Endodermal cell (in vitro differentiated cells): ENCODE data around the gene DHX32. TPM values are rescaled to one million over a fixed set of nuclear protein-coding genes. Genes with fewer than 3 reads are reported as not detected.

ENCODE experiments used
- DNase-seq: peaks from one replicate; pipeline ENCODE4 v3.0.0-alpha.2; 2017
- H3K27ac ChIP-seq: 2 replicates; pipeline ENCODE4 v1.5.1; 2013; ENCODE audit warnings: mild to moderate bottlenecking, low read depth, low read length, moderate library complexity
- H3K27me3 ChIP-seq: 2 replicates; pipeline ENCODE4 v1.6.1; 2013; ENCODE audit warnings: mild to moderate bottlenecking, low read length, moderate library complexity; ENCODE audit not compliant: insufficient read depth, control insufficient read depth, poor library complexity, severe bottlenecking
- H3K36me3 ChIP-seq: 2 replicates; pipeline ENCODE4 v1.7.0; 2013; ENCODE audit warnings: mild to moderate bottlenecking, low read length, moderate library complexity; ENCODE audit not compliant: control insufficient read depth, insufficient read depth
- H3K4me1 ChIP-seq: one replicate; pipeline ENCODE4 v1.7.0; 2013; ENCODE audit warnings: low read length; ENCODE audit not compliant: control insufficient read depth, insufficient read depth
- H3K4me3 ChIP-seq: 2 replicates; pipeline ENCODE4 v1.5.1; 2013; ENCODE audit warnings: mild to moderate bottlenecking, low read length, moderate library complexity
- H3K9ac ChIP-seq: 2 replicates; pipeline ENCODE4 v1.6.1; 2013; ENCODE audit warnings: mild to moderate bottlenecking, low read length, moderate library complexity; ENCODE audit not compliant: poor library complexity, severe bottlenecking; ENCODE audit errors: extremely low read depth
- H3K9me3 ChIP-seq: 2 replicates; pipeline ENCODE4 v1.6.1; 2013; ENCODE audit warnings: mild to moderate bottlenecking, low read length, moderate library complexity; ENCODE audit not compliant: control insufficient read depth
- H3K27ac Mint-ChIP-seq: 2 replicates; pipeline ENCODE4 v1.8.0; 2020; ENCODE audit warnings: mixed read lengths
- H3K27me3 Mint-ChIP-seq: 2 replicates; pipeline ENCODE4 v1.8.0; 2021; ENCODE audit warnings: mild to moderate bottlenecking, mixed read lengths; ENCODE audit not compliant: insufficient read depth
- H3K36me3 Mint-ChIP-seq: 2 replicates; pipeline ENCODE4 v1.8.0; 2020; ENCODE audit warnings: low read depth, mixed read lengths
- H3K4me1 Mint-ChIP-seq: 2 replicates; pipeline ENCODE4 v1.8.0; 2020; ENCODE audit warnings: mixed read lengths
- H3K4me3 Mint-ChIP-seq: 2 replicates; pipeline ENCODE4 v1.8.0; 2020; ENCODE audit warnings: mild to moderate bottlenecking, moderate library complexity, mixed read lengths
- H3K9me3 Mint-ChIP-seq: 2 replicates; pipeline ENCODE4 v1.8.0; 2020; ENCODE audit warnings: mild to moderate bottlenecking, mixed read lengths
- CTCF ChIP-seq: fragments of 200-600 bp; sonication (generic); conservative IDR thresholded peaks from 2 replicates; pipeline ENCODE4 v1.5.0; 2021; ENCODE audit warnings: antibody characterized with exemption, mild to moderate bottlenecking
- WGBS, 2 experiments: methylation state at CpG; one replicate each; pipeline versions ENCODE4 v1.1.5 to v1.1.7; 2013; ENCODE audit warnings: missing lambda C conversion rate in 2 of 2, mixed read lengths in 1 of 2; ENCODE audit not compliant: insufficient coverage in 1 of 2, insufficient read length in 1 of 2; 5-methylcytosine and 5-hydroxymethylcytosine counted together
- total RNA-seq, 2 donors: library from RNA; stranded (reverse); fragmentation: NEBNext Ultra II Directional in 1 of 2; extraction: Animal tissue kit (Norgen Biotek cat#: 25700) in 1 of 2; gene quantifications; 2 replicates in 1 of 2; 3 replicates in 1 of 2; pipeline ENCODE4 v1.2.1, GENCODE V29; 2021

The DHX32 gene
- total RNA-seq, 2 donors from 2014 or later, result 25.4 to 38.1 TPM

- peaks cover 13% of the 10 kb centered on the region for H3K4me1 Mint-ChIP-seq
- no peak overlapping the region for H3K27ac Mint-ChIP-seq
- no peak overlapping the region for H3K4me3 Mint-ChIP-seq
Observed at GRCh38 chr10:125795637-125796190, 85.4 kb downstream of the DHX32 start.

GRCh38 chr10:125795128-125795527 is 86.0 kb downstream of the DHX32 start:
- Mint-ChIP-seq H3K27ac (no peak overlapping the region), H3K27me3 (no peaks in the 10 kb centered on the region), H3K36me3 (peaks cover 36% of the 10 kb centered on the region), H3K4me3 (no peak overlapping the region), H3K4me1 (peaks cover 9% of the 10 kb centered on the region), H3K9me3 (no peaks in the 10 kb centered on the region)
- Histone ChIP-seq H3K9me3 (no peaks in the 10 kb centered on the region), H3K4me3 (no peak overlapping the region), H3K27me3 (no peaks in the 10 kb centered on the region), H3K36me3 (peaks cover 31% of the 10 kb centered on the region), H3K27ac (no peak overlapping the region), H3K9ac (no peak overlapping the region), H3K4me1 (peaks cover 5% of the 10 kb centered on the region)
- DNase-seq, result no peak
- WGBS, 2 experiments, result 96 to 100% methylated on average over 1 to 2 of the region's 2 CpGs
- no peak for TF ChIP-seq CTCF

More at GRCh38 chr10:125795637-125796190, 85.4 kb downstream of the DHX32 start:
- no peaks in the 10 kb centered on the region for H3K27me3 ChIP-seq
- TF ChIP-seq CTCF, result no peak
- no peaks in the 10 kb centered on the region for H3K9me3 ChIP-seq
- DNase-seq, result no peak
- no peak overlapping the region for H3K27ac ChIP-seq
- no peak overlapping the region for H3K4me3 ChIP-seq
- Mint-ChIP-seq H3K9me3 (no peaks in the 10 kb centered on the region), H3K27me3 (no peaks in the 10 kb centered on the region), H3K36me3 (peaks cover 37% of the 10 kb centered on the region)
- peaks cover 7% of the 10 kb centered on the region for H3K4me1 ChIP-seq
- H3K36me3 ChIP-seq, result peaks cover 31% of the 10 kb centered on the region
- 82% methylated on average over 8 of the region's 8 CpGs for WGBS, 2 experiments
- H3K9ac ChIP-seq, result no peak overlapping the region

- H3K27me3 ChIP-seq, result no peaks in the 10 kb centered on the region
- no peaks in the 10 kb centered on the region for H3K27me3 Mint-ChIP-seq
- no peak overlapping the region for H3K4me3 ChIP-seq
- H3K9me3 ChIP-seq, result no peaks in the 10 kb centered on the region
- H3K9ac ChIP-seq, result no peak overlapping the region
- DNase-seq, result no peak
- no peak for TF ChIP-seq CTCF
- no peak overlapping the region for H3K27ac ChIP-seq
- no peak overlapping the region for H3K4me3 Mint-ChIP-seq
- peaks cover 35% of the 10 kb centered on the region for H3K36me3 Mint-ChIP-seq
- no peaks in the 10 kb centered on the region for H3K4me1 ChIP-seq
- peaks cover 34% of the 10 kb centered on the region for H3K36me3 ChIP-seq
- no peaks in the 10 kb centered on the region for H3K9me3 Mint-ChIP-seq
- no peak overlapping the region for H3K27ac Mint-ChIP-seq
- H3K4me1 Mint-ChIP-seq, result peaks cover 9% of the 10 kb centered on the region
- WGBS, 2 experiments, result 92 to 93% methylated on average over 10 to 14 of the region's 14 CpGs
Observed at GRCh38 chr10:125792342-125793300, 88.5 kb downstream of the DHX32 start.
